B cell (primary cell): ENCODE results near the gene MARCHF4.

ENCODE experiments used
- EZH2 ChIP-seq: IDR thresholded peaks from 2 replicates; pipeline ENCODE4 v1.6.1; 2012; ENCODE audit warnings: borderline replicate concordance, low read depth, mild to moderate bottlenecking, moderate library complexity, low read length; ENCODE audit not compliant: insufficient read depth, poor library complexity, severe bottlenecking
- TF ChIP-seq, protein P1 (sequence below): fragments of 200-600 bp; IDR thresholded peaks from one replicate; pipeline ENCODE4 v1.8.0; 2022; ENCODE audit warnings: antibody characterized with exemption, mild to moderate bottlenecking

DNA sequence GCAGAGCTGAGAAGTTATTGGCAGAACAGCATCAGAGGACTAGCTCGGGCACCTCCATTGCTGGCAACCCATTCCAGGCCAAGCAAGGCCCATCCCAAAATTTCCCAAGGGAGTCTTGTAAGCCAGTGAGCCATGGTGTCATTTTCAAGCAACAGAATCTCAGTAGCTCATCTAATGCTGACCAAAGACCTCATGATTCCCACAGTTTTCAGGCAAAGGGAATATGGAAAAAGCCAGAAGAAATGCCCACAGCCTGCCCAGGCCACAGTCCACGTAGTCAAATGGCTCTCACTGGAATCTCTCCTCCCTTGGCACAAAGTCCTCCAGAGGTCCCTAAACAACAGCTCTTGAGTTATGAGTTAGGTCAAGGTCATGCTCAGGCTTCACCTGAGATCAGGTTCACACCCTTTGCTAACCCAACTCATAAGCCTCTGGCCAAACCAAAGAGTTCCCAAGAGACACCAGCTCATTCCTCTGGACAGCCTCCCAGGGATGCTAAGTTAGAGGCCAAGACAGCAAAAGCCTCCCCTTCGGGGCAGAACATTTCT, 42.6 kb upstream of the MARCHF4 start:
- TF ChIP-seq, protein P1, sequence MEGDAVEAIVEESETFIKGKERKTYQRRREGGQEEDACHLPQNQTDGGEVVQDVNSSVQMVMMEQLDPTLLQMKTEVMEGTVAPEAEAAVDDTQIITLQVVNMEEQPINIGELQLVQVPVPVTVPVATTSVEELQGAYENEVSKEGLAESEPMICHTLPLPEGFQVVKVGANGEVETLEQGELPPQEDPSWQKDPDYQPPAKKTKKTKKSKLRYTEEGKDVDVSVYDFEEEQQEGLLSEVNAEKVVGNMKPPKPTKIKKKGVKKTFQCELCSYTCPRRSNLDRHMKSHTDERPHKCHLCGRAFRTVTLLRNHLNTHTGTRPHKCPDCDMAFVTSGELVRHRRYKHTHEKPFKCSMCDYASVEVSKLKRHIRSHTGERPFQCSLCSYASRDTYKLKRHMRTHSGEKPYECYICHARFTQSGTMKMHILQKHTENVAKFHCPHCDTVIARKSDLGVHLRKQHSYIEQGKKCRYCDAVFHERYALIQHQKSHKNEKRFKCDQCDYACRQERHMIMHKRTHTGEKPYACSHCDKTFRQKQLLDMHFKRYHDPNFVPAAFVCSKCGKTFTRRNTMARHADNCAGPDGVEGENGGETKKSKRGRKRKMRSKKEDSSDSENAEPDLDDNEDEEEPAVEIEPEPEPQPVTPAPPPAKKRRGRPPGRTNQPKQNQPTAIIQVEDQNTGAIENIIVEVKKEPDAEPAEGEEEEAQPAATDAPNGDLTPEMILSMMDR: no peak
- no peak for TF ChIP-seq EZH2
